HG02943 (cell line): ENCODE measurements around the gene EXOG.

ENCODE experiments used
- ATAC-seq: cut with Tn5 transposase; IDR thresholded peaks from one replicate; pipeline ENCODE4 v1.9.1; 2021; ENCODE audit warnings: mild to moderate bottlenecking, low read depth, moderate library complexity; ENCODE audit not compliant: unreplicated experiment

The EXOG gene

GRCh38 chr3:38496131-38496910 lies at the start of gene EXOG:
Gene EXOG, plus strand, starts transcription at chr3:38496340. Its CDS starts 28 bp downstream, at chr3:38496368.
- peak; percentile 82 for ATAC-seq

GRCh38 chr3:38446812-38447211 lies 49.3 kb upstream of the EXOG start:
- ATAC-seq = no peak

- ATAC-seq = no peak
Measured at GRCh38 chr3:38450853-38451252, 45.3 kb upstream of the EXOG start.

GRCh38 chr3:38453075-38453912 lies 42.8 kb upstream of the EXOG start, which contains the start of gene ACVR2B:
Gene ACVR2B, plus strand, starts transcription at chr3:38453890. Its CDS starts 433 bp downstream, at chr3:38454323.
- no peak for ATAC-seq

- no peak for ATAC-seq
Measured at GRCh38 chr3:38453913-38454177, 42.3 kb upstream of the EXOG start.

- no peak for ATAC-seq
Measured at GRCh38 chr3:38454178-38454883, 41.8 kb upstream of the EXOG start.

GRCh38 chr3:38454884-38455638 lies 41.1 kb upstream of the EXOG start:
- ATAC-seq = no peak

- ATAC-seq = no peak
Measured at GRCh38 chr3:38455639-38456430, 40.3 kb upstream of the EXOG start.

- no peak for ATAC-seq
Measured at GRCh38 chr3:38457111-38458003, 38.8 kb upstream of the EXOG start.

GRCh38 chr3:38458796-38459498 lies 37.2 kb upstream of the EXOG start:
- no peak for ATAC-seq

- no peak for ATAC-seq
Measured at GRCh38 chr3:38459499-38460048, 36.6 kb upstream of the EXOG start.

GRCh38 chr3:38460377-38461270 lies 35.5 kb upstream of the EXOG start:
- no peak for ATAC-seq

GRCh38 chr3:38465588-38466154 lies 30.5 kb upstream of the EXOG start:
- ATAC-seq = no peak

- ATAC-seq = no peak
Measured at GRCh38 chr3:38468765-38469164, 27.4 kb upstream of the EXOG start.

- ATAC-seq = no peak
Measured at GRCh38 chr3:38469852-38470251, 26.3 kb upstream of the EXOG start.

GRCh38 chr3:38471260-38471857 lies 24.8 kb upstream of the EXOG start:
- no peak for ATAC-seq
